HepG2 (cell line): ENCODE results near the gene ALG13. TPM values are rescaled to one million over a fixed set of nuclear protein-coding genes. Genes with fewer than 3 reads are reported as not detected.

Experiments
- ATAC-seq: fragments of 200-7000 bp; cut with Tn5 transposase; 3 replicates; pipeline ENCODE4 v1.9.1; 2020; ENCODE audit warnings: mild to moderate bottlenecking, moderate library complexity
- BruUV-seq: library from RNA; stranded (reverse); fragments of 400-500 nt; replicated peaks from 2 replicates; lab custom pipeline; 2021; lab: Mats Ljungman, UMichigan
- CTCF ChIA-PET: fragments of 300-600 bp; formaldehyde crosslinking; extraction: SDS; loops from one replicate; lab custom pipeline; 2021; ENCODE audit warnings: low total read pairs, inconsistent platforms, low intra/inter-chr PET ratio; lab: Yijun Ruan, JAX
- POLR2A ChIA-PET: fragments of 350-600 bp; sonication (Branson Sonifier 250); formaldehyde crosslinking; loops from one replicate; lab custom pipeline; 2020; ENCODE audit warnings: antibody characterized with exemption, inconsistent platforms; lab: Yijun Ruan, JAX
- DNase-seq: peaks from one replicate; pipeline ENCODE4 v3.0.0-alpha.2; 2015; ENCODE audit warnings: low spot score
- FAIRE-seq: peaks from 3 replicates; lab custom pipeline; 2011; peaks lifted over from hg19 to GRCh38; lab: Jason Lieb, UNC
- H2AFZ ChIP-seq: one replicate; pipeline ENCODE4 v1.6.1; 2011; ENCODE audit warnings: low read length, inconsistent platforms
- H3K27ac ChIP-seq: fragments of 300-600 bp; 3 replicates; pipeline ENCODE4 v1.8.0; 2011; ENCODE audit warnings: mixed run types, mild to moderate bottlenecking, mixed read lengths, low read length, inconsistent platforms; ENCODE audit not compliant: insufficient read depth; ENCODE audit errors: extremely low read length
- H3K27me3 ChIP-seq, 2 experiments: fragments of 200-600 bp in 1 of 2; 2 replicates in 1 of 2; 3 replicates in 1 of 2; pipeline versions ENCODE4 v1.6.0 to v1.8.0; 2011; ENCODE audit warnings: low read length in 2 of 2, mild to moderate bottlenecking in 2 of 2, moderate library complexity in 2 of 2, inconsistent platforms in 1 of 2; ENCODE audit not compliant: insufficient read depth in 2 of 2, control insufficient read depth in 1 of 2
- H3K36me3 ChIP-seq, 2 experiments: fragments of 200-600 bp in 1 of 2; replicated peaks in 1 of 2; 2 replicates in 1 of 2; 3 replicates in 1 of 2; pipeline versions ENCODE4 v1.5.1 to v1.8.0; 2011; ENCODE audit warnings: low read length in 2 of 2, inconsistent platforms in 1 of 2; ENCODE audit not compliant: insufficient read depth in 2 of 2, control insufficient read depth in 1 of 2
- H3K4me1 ChIP-seq: 2 replicates; pipeline ENCODE4 v1.5.1; 2012; ENCODE audit warnings: low read length, inconsistent platforms; ENCODE audit not compliant: insufficient read depth
- H3K4me2 ChIP-seq: 2 replicates; pipeline ENCODE4 v1.6.0; 2011; ENCODE audit warnings: low read depth, low read length, inconsistent platforms
- H3K4me3 ChIP-seq, 3 experiments: fragments of 200-600 bp in 1 of 3; sonication (generic), shearing (Covaris generic) in 1 of 3; replicated peaks in 1 of 3; 2 replicates each; pipeline ENCODE4 v1.5.1; 2011 to 2016; ENCODE audit warnings: low read length in 3 of 3, inconsistent platforms in 2 of 3, low read depth in 2 of 3, mild to moderate bottlenecking in 2 of 3, control low read depth in 1 of 3, mixed read lengths in 1 of 3; ENCODE audit not compliant: insufficient read depth in 1 of 3
- H3K79me2 ChIP-seq: one replicate; pipeline ENCODE4 v1.6.1; 2011; ENCODE audit warnings: low read length, inconsistent platforms; ENCODE audit not compliant: insufficient read depth
- H3K9ac ChIP-seq: 2 replicates; pipeline ENCODE4 v1.6.0; 2011; ENCODE audit warnings: mild to moderate bottlenecking, low read depth, low read length, inconsistent platforms; ENCODE audit not compliant: insufficient read depth
- H3K9me3 ChIP-seq: 2 replicates; pipeline ENCODE4 v1.5.1; 2012; ENCODE audit warnings: mild to moderate bottlenecking, low read length
- H4K20me1 ChIP-seq: 2 replicates; pipeline ENCODE4 v1.6.0; 2011; ENCODE audit warnings: inconsistent platforms, mild to moderate bottlenecking, low read length, moderate library complexity; ENCODE audit not compliant: insufficient read depth
- ATF7 ChIP-seq, 2 experiments: fragments of 450-650 bp in 1 of 2; sonication (generic) in 1 of 2; formaldehyde crosslinking in 1 of 2; IDR thresholded peaks; 2 replicates each; pipeline versions ENCODE4 v1.4.0 to v1.6.1; 2016 to 2020; ENCODE audit warnings: antibody characterized with exemption in 1 of 2, mild to moderate bottlenecking in 1 of 2, missing genetic modification reagents in 1 of 2
- ATF7-NPFF ChIP-seq: sonication (generic); formaldehyde crosslinking; IDR thresholded peaks from 2 replicates; pipeline ENCODE4 v1.8.1; 2023; ENCODE audit warnings: mild to moderate bottlenecking, low read depth, missing genetic modification reagents, moderate library complexity
- DZIP1 ChIP-seq: sonication (generic); formaldehyde crosslinking; IDR thresholded peaks from 2 replicates; pipeline ENCODE4 v1.5.0; 2020; ENCODE audit warnings: mild to moderate bottlenecking, missing genetic modification reagents
- GMEB2 ChIP-seq: IDR thresholded peaks from 2 replicates; pipeline ENCODE4 v1.6.1; 2016; ENCODE audit warnings: missing biosample characterization, missing genetic modification reagents, low read depth
- MED13 ChIP-seq: sonication (generic); formaldehyde crosslinking; IDR thresholded peaks from 2 replicates; pipeline ENCODE4 v1.5.0; 2020; ENCODE audit warnings: missing genetic modification reagents
- MTF2 ChIP-seq: sonication (generic); formaldehyde crosslinking; IDR thresholded peaks from 2 replicates; pipeline ENCODE4 v1.5.0; 2020; ENCODE audit warnings: missing genetic modification reagents, borderline replicate concordance
- PHB2 ChIP-seq: fragments of 450-650 bp; IDR thresholded peaks from 2 replicates; pipeline ENCODE4 v1.6.1; 2018; ENCODE audit not compliant: partially characterized antibody
- PHF8 ChIP-seq: sonication (generic); formaldehyde crosslinking; IDR thresholded peaks from 2 replicates; pipeline ENCODE4 v1.5.0; 2020; ENCODE audit warnings: missing genetic modification reagents
- POLR2AphosphoS5 ChIP-seq: IDR thresholded peaks from 2 replicates; pipeline ENCODE4 v1.6.1; 2012; ENCODE audit warnings: low read depth, low read length
- XRCC5 ChIP-seq: fragments of 200-400 bp; formaldehyde crosslinking; optimal IDR thresholded peaks from 2 replicates; pipeline ENCODE3; 2017; ENCODE audit warnings: mild to moderate bottlenecking, low read length
- ZFP41 ChIP-seq: sonication (generic); formaldehyde crosslinking; IDR thresholded peaks from 2 replicates; pipeline ENCODE4 v1.4.0; 2020; ENCODE audit warnings: mild to moderate bottlenecking, missing genetic modification reagents, borderline replicate concordance
- WGBS: methylation state at CpG from one replicate; pipeline ENCODE4 v1.1.6; 2017; ENCODE audit warnings: low lambda C conversion rate; 5-methylcytosine and 5-hydroxymethylcytosine counted together
- in situ Hi-C: cut with HindIII; loops from 2 replicates; pipeline ENCODE4 v1.10.0; 2017; ENCODE audit warnings: low pct_unique_long_range_greater_than_20kb; ENCODE audit not compliant: extremely low pct_ligation_motif_present
- intact Hi-C: fragments of 100-400 bp; cut with micrococcal nuclease; formaldehyde crosslinking; loops from one replicate; pipeline ENCODE4 v1.10.0; 2022; ENCODE audit not compliant: unreplicated experiment
- polyA plus RNA-seq, 8 experiments: library from polyadenylated mRNA; depleted of rRNA in 3 of 8; stranded (reverse) in 7 of 8; unstranded in 1 of 8; fragments of >200 nt; fragmentation: Illumina TruSeq in 4 of 8; extraction: Trizol in 4 of 8; gene quantifications; 2 replicates each; pipeline versions ENCODE4 v1.2.1 to v1.2.3, GENCODE V29; 2011 to 2016; ENCODE audit warnings: low read depth in 4 of 8, missing spikeins in 1 of 8, mixed read lengths in 1 of 8; ENCODE audit not compliant: insufficient read depth in 1 of 8
- total RNA-seq, 5 experiments: library from RNA; depleted of rRNA; stranded (reverse); fragments of >200 nt; fragmentation: Illumina TruSeq; extraction: Trizol; gene quantifications; 2 replicates each; pipeline ENCODE4 v1.2.3, GENCODE V29; 2016; ENCODE audit warnings: low read depth in 1 of 5
- TF ChIP-seq, protein P1 (sequence below): sonication (generic); formaldehyde crosslinking; IDR thresholded peaks from 2 replicates; pipeline ENCODE4 v1.8.1; 2023; ENCODE audit warnings: mild to moderate bottlenecking, missing genetic modification reagents
- TF ChIP-seq, protein P2 (sequence below): sonication (generic); formaldehyde crosslinking; IDR thresholded peaks from 2 replicates; pipeline ENCODE4 v1.8.0; 2022; ENCODE audit warnings: missing genetic modification reagents, mild to moderate bottlenecking, inconsistent platforms, borderline replicate concordance

ALG13 gene
- total and polyA plus RNA-seq, 2 of the 13 experiments (the other 11 are each of a cell fraction or from before 2014, with no cell fraction given) = 31.2 to 65.5 TPM

- BruUV-seq = no TSS peak
- Histone ChIP-seq H3K36me3 (no peaks in the 10 kb centered on the region), H3K27ac (no peak overlapping the region), H3K9me3 (no peaks in the 10 kb centered on the region), H3K27me3 (no peaks in the 10 kb centered on the region), H2AFZ (no peak overlapping the region), H3K9ac (no peak overlapping the region), H3K4me2 (no peak overlapping the region), H3K4me1 (no peaks in the 10 kb centered on the region), H3K4me3 (no peak overlapping the region), H4K20me1 (no peaks in the 10 kb centered on the region), H3K79me2 (no peaks in the 10 kb centered on the region)
- DNase-seq (no peak), FAIRE-seq (no peak), ATAC-seq (no peak)
- in situ Hi-C loops = no loop called here
- ChIA-PET POLR2A (no interaction called here), CTCF (no interaction called here)
- intact Hi-C loops = no loop called here
- WGBS = 96% methylated on average over 3 of the region's 4 CpGs
- TF ChIP-seq PHF8 (CRISPR knock-in tag) (no peak), ATF7 (IDR thresholded peaks at IDR 0.05) (no peak), ATF7 (CRISPR knock-in tag; IDR thresholded peaks at IDR 0.05) (no peak), DZIP1 (CRISPR knock-in tag) (no peak), POLR2AphosphoS5 (no peak), PHB2 (no peak)
Observed at GRCh38 chrX:111731351-111731750, 50.4 kb downstream of the ALG13 start.

DNA sequence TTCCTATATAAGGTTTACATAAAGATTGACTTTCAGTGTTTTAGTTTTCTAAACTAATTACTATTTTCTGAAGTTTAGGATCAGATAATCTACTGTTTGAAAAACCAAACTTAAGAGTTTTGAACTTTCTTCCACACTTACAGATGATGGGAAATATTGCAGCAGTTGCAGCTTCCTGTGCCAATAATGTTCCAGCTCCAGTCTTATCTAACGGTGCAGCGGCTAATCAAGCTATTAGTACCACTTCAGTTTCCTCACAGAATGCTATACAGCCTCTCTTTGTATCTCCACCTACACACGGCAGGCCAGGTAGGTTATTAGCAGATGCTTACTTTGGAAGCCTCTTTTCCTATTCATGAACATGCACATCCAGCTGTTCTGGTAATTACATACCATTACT is 55.6 kb downstream of the ALG13 start:
- in situ Hi-C loops (no loop called here), intact Hi-C loops (no loop called here)
- Histone ChIP-seq H3K79me2 (no peaks in the 10 kb centered on the region), H3K36me3 (no peaks in the 10 kb centered on the region), H3K9me3 (no peaks in the 10 kb centered on the region), H2AFZ (no peak overlapping the region), H3K27ac (no peak overlapping the region), H3K4me2 (no peak overlapping the region), H3K27me3 (no peaks in the 10 kb centered on the region), H3K4me3 (no peak overlapping the region), H4K20me1 (no peaks in the 10 kb centered on the region), H3K9ac (no peak overlapping the region), H3K4me1 (no peaks in the 10 kb centered on the region)
- FAIRE-seq (no peak), ATAC-seq (no peak), DNase-seq (no peak)
- CTCF ChIA-PET = no interaction called here
- no TSS peak for BruUV-seq
- 97% methylated on average over 3 of the region's 3 CpGs for WGBS
- POLR2A ChIA-PET = no interaction called here
- TF ChIP-seq MTF2 (CRISPR knock-in tag) (no peak), XRCC5 (no peak), PHB2 (no peak), ATF7-NPFF (CRISPR knock-in tag) (no peak), GMEB2 (CRISPR knock-in tag) (no peak), ZFP41 (no peak), MED13 (CRISPR knock-in tag) (no peak)
- TF ChIP-seq, protein P1, sequence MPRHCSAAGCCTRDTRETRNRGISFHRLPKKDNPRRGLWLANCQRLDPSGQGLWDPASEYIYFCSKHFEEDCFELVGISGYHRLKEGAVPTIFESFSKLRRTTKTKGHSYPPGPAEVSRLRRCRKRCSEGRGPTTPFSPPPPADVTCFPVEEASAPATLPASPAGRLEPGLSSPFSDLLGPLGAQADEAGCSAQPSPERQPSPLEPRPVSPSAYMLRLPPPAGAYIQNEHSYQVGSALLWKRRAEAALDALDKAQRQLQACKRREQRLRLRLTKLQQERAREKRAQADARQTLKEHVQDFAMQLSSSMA (CRISPR knock-in tag) = no peak
- TF ChIP-seq, protein P2, sequence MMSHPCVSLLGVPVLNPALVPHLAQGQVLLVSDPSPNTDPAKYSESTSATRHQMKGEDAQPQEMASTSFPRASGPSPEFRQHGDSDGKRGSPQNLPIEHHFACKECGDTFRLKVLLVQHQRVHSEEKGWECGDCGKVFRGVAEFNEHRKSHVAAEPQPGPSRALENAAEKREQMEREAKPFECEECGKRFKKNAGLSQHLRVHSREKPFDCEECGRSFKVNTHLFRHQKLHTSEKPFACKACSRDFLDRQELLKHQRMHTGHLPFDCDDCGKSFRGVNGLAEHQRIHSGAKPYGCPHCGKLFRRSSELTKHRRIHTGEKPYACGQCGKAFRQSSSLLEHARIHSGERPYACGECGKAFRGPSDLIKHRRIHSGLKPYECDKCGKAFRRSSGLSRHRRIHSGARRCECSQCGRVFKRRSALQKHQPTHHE (CRISPR knock-in tag) = no peak
